PC-9 (cell line): ENCODE results near the gene C5orf46. TPM values are rescaled to one million over a fixed set of nuclear protein-coding genes. Genes with fewer than 3 reads are reported as not detected.

Experiments used
- BruUV-seq: library from RNA; stranded (reverse); fragments of 400-500 nt; replicated peaks from 2 replicates; lab custom pipeline; 2021; lab: Mats Ljungman, UMichigan
- CTCF ChIA-PET: fragments of 300-600 bp; sonication (Branson Sonifier 250); formaldehyde crosslinking; loops from one replicate; lab custom pipeline; 2022; ENCODE audit warnings: antibody characterized with exemption; lab: Charles Lee
- POLR2A ChIA-PET: fragments of 300-600 bp; sonication (Branson Sonifier 250); formaldehyde crosslinking; loops from one replicate; lab custom pipeline; 2022; ENCODE audit warnings: antibody characterized with exemption; ENCODE audit not compliant: unreplicated experiment; lab: Charles Lee
- DNase-seq, 2 experiments: peaks; one replicate each; pipeline versions ENCODE4 v3.0.0 to v3.0.0-alpha.2; 2015 to 2022; ENCODE audit warnings: mixed read lengths in 1 of 2
- H2AFZ ChIP-seq: fragments of 200-600 bp; sonication (generic); 2 replicates; pipeline ENCODE4 v1.8.1; 2017; ENCODE audit warnings: antibody characterized with exemption
- H3F3A ChIP-seq: fragments of 200-600 bp; sonication (generic); 2 replicates; pipeline ENCODE4 v1.8.1; 2017; ENCODE audit warnings: antibody characterized with exemption, mild to moderate bottlenecking, low read depth; ENCODE audit not compliant: insufficient read depth
- H3K27ac ChIP-seq: fragments of 200-600 bp; sonication (generic); 2 replicates; pipeline ENCODE4 v1.6.1; 2016; ENCODE audit warnings: mixed run types
- H3K27me3 ChIP-seq: fragments of 200-600 bp; sonication (generic); 2 replicates; pipeline ENCODE4 v1.6.1; 2016; ENCODE audit warnings: low read depth, mixed run types; ENCODE audit not compliant: insufficient read depth
- H3K36me3 ChIP-seq: fragments of 200-600 bp; sonication (generic); 2 replicates; pipeline ENCODE4 v1.6.1; 2016; ENCODE audit warnings: low read depth, mixed run types
- H3K4me1 ChIP-seq: fragments of 200-600 bp; sonication (generic); replicated peaks from 2 replicates; pipeline ENCODE4 v1.6.1; 2016; ENCODE audit warnings: mixed run types; ENCODE audit not compliant: insufficient read depth
- H3K4me2 ChIP-seq: fragments of 200-600 bp; sonication (generic); 2 replicates; pipeline ENCODE4 v1.6.1; 2017; ENCODE audit warnings: mixed run types
- H3K4me3 ChIP-seq: fragments of 200-600 bp; sonication (generic); 2 replicates; pipeline ENCODE4 v1.6.1; 2016; ENCODE audit warnings: mixed run types
- H3K79me2 ChIP-seq: fragments of 200-600 bp; sonication (generic); 2 replicates; pipeline ENCODE4 v1.6.1; 2017; ENCODE audit warnings: low read depth, mixed run types
- H3K9me2 ChIP-seq: fragments of 200-600 bp; sonication (generic); 2 replicates; pipeline ENCODE4 v1.8.1; 2017; ENCODE audit warnings: mild to moderate bottlenecking; ENCODE audit not compliant: insufficient read depth
- H3K9me3 ChIP-seq: fragments of 200-600 bp; sonication (generic); 2 replicates; pipeline ENCODE4 v1.8.1; 2016; ENCODE audit warnings: low read depth; ENCODE audit not compliant: insufficient read depth
- H4K20me1 ChIP-seq: fragments of 200-600 bp; sonication (generic); 2 replicates; pipeline ENCODE4 v1.8.1; 2017; ENCODE audit not compliant: insufficient read depth
- EZH2 ChIP-seq: fragments of 200-600 bp; sonication (generic); IDR thresholded peaks from 2 replicates; pipeline ENCODE4 v1.8.0; 2017; ENCODE audit warnings: antibody characterized with exemption, low read depth
- intact Hi-C: fragments of 100-400 bp; cut with micrococcal nuclease; formaldehyde crosslinking; loops from one replicate; pipeline ENCODE4 v1.10.0; 2022; ENCODE audit not compliant: unreplicated experiment
- total RNA-seq: library from RNA; stranded (reverse); gene quantifications from 2 replicates; pipeline ENCODE4 v1.2.3, GENCODE V29; 2021
- TF ChIP-seq, protein P1 (sequence below): fragments of 200-600 bp; sonication (generic); conservative IDR thresholded peaks from 2 replicates; pipeline ENCODE4 v1.6.1; 2017; ENCODE audit warnings: mixed run types, antibody characterized with exemption, mild to moderate bottlenecking, moderate library complexity

The C5orf46 gene
- total RNA-seq, 1 experiment from 2014 or later: not detected

DNA sequence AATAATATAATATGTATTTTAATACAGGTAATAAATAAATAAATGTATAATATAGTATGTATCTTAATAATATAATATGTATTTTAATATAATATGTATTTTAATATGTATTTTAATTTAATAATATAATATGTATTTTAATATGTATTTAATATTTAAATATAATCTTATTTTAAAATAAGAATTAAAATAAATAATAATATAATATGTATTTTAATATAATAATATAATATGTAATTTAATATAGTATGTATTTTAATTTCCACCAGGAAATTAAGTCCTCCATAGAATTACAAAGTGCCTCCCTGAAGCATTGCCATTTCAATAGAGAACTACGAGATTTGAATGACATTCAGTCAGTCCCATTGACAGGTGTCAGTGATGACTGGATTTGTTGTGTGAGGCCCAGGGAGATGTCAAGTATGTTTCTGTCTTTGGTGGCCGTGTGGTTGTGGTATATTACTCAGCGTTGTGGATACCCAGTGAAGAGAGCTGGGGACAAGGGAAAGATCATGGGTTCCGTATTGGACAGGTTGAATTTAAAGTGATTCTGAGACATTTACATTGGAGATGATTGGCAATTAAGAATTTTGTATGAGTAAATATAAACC, 14.2 kb upstream of the C5orf46 start:
- CTCF ChIA-PET: no interaction called here
- BruUV-seq: no TSS peak

DNA sequence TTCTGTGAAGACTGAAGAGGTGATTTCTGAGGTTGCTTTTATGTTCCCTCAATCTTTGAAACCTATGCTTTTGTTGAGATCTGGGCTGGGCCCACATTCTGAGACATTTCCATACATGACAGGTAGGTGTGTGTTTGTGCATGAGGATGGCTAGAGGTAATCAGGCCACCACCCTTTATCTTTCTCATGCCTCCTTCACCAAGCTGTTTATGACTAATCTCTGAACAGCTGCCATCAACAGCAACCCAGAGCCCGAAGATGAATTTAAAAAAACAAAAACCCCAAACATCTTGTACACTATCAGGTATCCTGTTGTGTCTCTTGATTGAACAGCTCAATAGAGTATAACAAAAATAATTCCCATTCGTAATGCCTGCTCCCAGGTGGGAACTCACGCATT, 12.6 kb upstream of the C5orf46 start:
- H3K27me3 ChIP-seq: no peaks in the 10 kb centered on the region
- H3K27ac ChIP-seq: no peak overlapping the region
- no peak overlapping the region for H3K4me2 ChIP-seq
- POLR2A ChIA-PET: no interaction called here
- H3F3A ChIP-seq: no peaks in the 10 kb centered on the region
- H4K20me1 ChIP-seq: no peaks in the 10 kb centered on the region
- H3K36me3 ChIP-seq: no peaks in the 10 kb centered on the region
- no peaks in the 10 kb centered on the region for H3K9me2 ChIP-seq
- H3K9me3 ChIP-seq: no peaks in the 10 kb centered on the region
- DNase-seq: no peak
- CTCF ChIA-PET: no interaction called here
- TF ChIP-seq, protein P1, sequence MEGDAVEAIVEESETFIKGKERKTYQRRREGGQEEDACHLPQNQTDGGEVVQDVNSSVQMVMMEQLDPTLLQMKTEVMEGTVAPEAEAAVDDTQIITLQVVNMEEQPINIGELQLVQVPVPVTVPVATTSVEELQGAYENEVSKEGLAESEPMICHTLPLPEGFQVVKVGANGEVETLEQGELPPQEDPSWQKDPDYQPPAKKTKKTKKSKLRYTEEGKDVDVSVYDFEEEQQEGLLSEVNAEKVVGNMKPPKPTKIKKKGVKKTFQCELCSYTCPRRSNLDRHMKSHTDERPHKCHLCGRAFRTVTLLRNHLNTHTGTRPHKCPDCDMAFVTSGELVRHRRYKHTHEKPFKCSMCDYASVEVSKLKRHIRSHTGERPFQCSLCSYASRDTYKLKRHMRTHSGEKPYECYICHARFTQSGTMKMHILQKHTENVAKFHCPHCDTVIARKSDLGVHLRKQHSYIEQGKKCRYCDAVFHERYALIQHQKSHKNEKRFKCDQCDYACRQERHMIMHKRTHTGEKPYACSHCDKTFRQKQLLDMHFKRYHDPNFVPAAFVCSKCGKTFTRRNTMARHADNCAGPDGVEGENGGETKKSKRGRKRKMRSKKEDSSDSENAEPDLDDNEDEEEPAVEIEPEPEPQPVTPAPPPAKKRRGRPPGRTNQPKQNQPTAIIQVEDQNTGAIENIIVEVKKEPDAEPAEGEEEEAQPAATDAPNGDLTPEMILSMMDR: no peak
- TF ChIP-seq EZH2: no peak
- H3K4me3 ChIP-seq: no peak overlapping the region
- BruUV-seq: no TSS peak
- H3K4me1 ChIP-seq: peaks cover 16% of the 10 kb centered on the region
- intact Hi-C loops: no loop called here
- H3K79me2 ChIP-seq: no peaks in the 10 kb centered on the region
- H2AFZ ChIP-seq: no peak overlapping the region

More for the DNA sequence above, 14.2 kb upstream of the C5orf46 start:
- no peaks in the 10 kb centered on the region for H3K9me3 ChIP-seq
- TF ChIP-seq, protein P1: no peak
- TF ChIP-seq EZH2: no peak
- no peaks in the 10 kb centered on the region for H3F3A ChIP-seq
- no peaks in the 10 kb centered on the region for H3K27me3 ChIP-seq
- intact Hi-C loops: no loop called here
- H2AFZ ChIP-seq: no peak overlapping the region
- H3K79me2 ChIP-seq: no peaks in the 10 kb centered on the region
- peaks cover 13% of the 10 kb centered on the region for H3K4me1 ChIP-seq
- DNase-seq: no peak
- no peak overlapping the region for H3K4me2 ChIP-seq
- POLR2A ChIA-PET: no interaction called here
- no peaks in the 10 kb centered on the region for H3K9me2 ChIP-seq
- no peaks in the 10 kb centered on the region for H4K20me1 ChIP-seq
- no peak overlapping the region for H3K4me3 ChIP-seq
- H3K36me3 ChIP-seq: no peaks in the 10 kb centered on the region
- no peak overlapping the region for H3K27ac ChIP-seq

DNA sequence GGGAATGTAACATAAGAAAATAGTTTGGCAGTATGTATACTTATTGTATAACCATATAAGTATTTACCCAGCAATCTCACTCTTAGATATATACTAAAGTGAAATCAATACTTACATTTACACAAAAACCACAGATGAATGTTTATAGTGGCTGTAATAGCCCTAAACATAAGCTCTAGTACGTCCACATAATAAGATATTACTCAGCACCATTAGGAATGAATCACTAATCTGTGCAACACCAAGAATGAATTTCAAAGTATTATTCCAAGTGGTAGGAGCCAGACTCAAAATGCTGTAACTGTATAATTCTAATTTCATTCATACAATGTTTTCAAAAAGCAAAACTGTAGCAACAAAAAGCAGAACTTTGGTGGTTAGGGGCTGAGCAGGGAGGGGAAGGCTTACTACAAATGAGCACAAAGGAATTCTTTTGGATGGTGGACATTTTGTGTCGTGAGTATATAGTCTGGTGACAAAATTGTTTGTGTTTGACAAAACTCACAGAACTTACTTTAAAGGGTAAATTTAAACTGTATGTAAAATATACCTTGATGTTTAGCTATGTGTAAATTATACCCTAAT, 11.9 kb upstream of the C5orf46 start:
- intact Hi-C loops: no loop called here
- Histone ChIP-seq H3K36me3 (no peaks in the 10 kb centered on the region), H2AFZ (peak overlapping the region; percentile 40; the same call in 1 of the 2 replicates), H3K27me3 (no peaks in the 10 kb centered on the region), H3K79me2 (no peaks in the 10 kb centered on the region), H3K9me2 (no peaks in the 10 kb centered on the region), H3K4me3 (no peak overlapping the region), H3K4me2 (peak overlapping the region; percentile 24), H3F3A (no peaks in the 10 kb centered on the region), H3K9me3 (no peaks in the 10 kb centered on the region), H3K27ac (peak overlapping the region; percentile 23), H3K4me1 (peaks cover 20% of the 10 kb centered on the region), H4K20me1 (no peaks in the 10 kb centered on the region)
- DNase-seq: peak in 1 of 2 experiments; percentile 59
- no TSS peak for BruUV-seq
- POLR2A ChIA-PET: no interaction called here
- TF ChIP-seq, protein P1: no peak
- no peak for TF ChIP-seq EZH2
- CTCF ChIA-PET: no interaction called here
